DND-41 (cell line): Measurements from ENCODE around the gene RBMS1.

Source experiments
- EZH2 ChIP-seq: IDR thresholded peaks from 3 replicates; pipeline ENCODE4 v1.6.1; 2012; ENCODE audit warnings: borderline replicate concordance, low read depth, mild to moderate bottlenecking, moderate library complexity, low read length, inconsistent platforms; ENCODE audit not compliant: severe bottlenecking
- TF ChIP-seq, protein P1 (sequence below): IDR thresholded peaks from 2 replicates; pipeline ENCODE4 v1.5.1; 2012; ENCODE audit warnings: borderline replicate concordance, low read length, moderate library complexity, mild to moderate bottlenecking; ENCODE audit not compliant: poor library complexity, severe bottlenecking; ENCODE audit errors: extremely low read depth

DNA sequence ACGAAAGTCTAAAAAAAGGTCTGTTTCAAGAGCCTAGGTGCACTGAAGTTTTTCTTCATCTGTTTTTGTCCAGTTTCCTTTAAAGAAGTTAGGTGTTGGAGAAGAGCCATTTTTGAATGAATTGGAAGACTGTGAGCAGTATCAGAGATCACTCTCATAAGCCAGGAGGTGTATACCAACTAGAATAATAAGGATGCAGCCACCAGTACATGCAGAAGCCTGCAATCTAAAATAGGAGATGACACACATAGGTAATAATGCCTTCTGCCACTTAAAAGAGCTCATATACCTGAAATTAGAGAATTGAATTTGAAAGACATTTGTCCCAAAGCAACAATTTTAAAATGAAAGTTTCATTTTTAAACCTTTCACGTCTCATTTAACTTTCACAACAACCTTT, 81.7 kb downstream of the RBMS1 start:
- TF ChIP-seq, protein P1, sequence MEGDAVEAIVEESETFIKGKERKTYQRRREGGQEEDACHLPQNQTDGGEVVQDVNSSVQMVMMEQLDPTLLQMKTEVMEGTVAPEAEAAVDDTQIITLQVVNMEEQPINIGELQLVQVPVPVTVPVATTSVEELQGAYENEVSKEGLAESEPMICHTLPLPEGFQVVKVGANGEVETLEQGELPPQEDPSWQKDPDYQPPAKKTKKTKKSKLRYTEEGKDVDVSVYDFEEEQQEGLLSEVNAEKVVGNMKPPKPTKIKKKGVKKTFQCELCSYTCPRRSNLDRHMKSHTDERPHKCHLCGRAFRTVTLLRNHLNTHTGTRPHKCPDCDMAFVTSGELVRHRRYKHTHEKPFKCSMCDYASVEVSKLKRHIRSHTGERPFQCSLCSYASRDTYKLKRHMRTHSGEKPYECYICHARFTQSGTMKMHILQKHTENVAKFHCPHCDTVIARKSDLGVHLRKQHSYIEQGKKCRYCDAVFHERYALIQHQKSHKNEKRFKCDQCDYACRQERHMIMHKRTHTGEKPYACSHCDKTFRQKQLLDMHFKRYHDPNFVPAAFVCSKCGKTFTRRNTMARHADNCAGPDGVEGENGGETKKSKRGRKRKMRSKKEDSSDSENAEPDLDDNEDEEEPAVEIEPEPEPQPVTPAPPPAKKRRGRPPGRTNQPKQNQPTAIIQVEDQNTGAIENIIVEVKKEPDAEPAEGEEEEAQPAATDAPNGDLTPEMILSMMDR, result no peak
- TF ChIP-seq EZH2, result no peak
